Stimulated activated CD4-positive, alpha-beta T cell treated with anti-CD3 and anti-CD28 coated beads, Interleukin-15, amount 100 ng/mL, for 48 hours (primary cell): ENCODE measurements around the gene FKRP.
A peak's percentile ranks its signal among the peaks of the same experiment; 100 is the strongest.
"Not testable (repeated sequence)": the region's sequence is repeated elsewhere in the genome, so short reads cannot be mapped to it uniquely, and the experiment has no call there.

Experiments
- DNase-seq, 2 donors: peaks; one replicate each; pipeline ENCODE4 v3.0.0-alpha.2; 2020; ENCODE audit warnings: low read depth in 2 of 2

FKRP gene

GRCh38 chr19:46745521-46746280 lies at the start of gene FKRP:
FKRP (plus strand) TSS chr19:46746057; CDS start chr19:46755451, 9,394 bp downstream.
- DNase-seq: no peak

- DNase-seq: no peak
Observed at GRCh38 chr19:46696866-46697203, 49.0 kb upstream of the FKRP start.

GRCh38 chr19:46697204-46697960 lies 48.5 kb upstream of the FKRP start:
- DNase-seq: no peak

GRCh38 chr19:46698395-46699321 lies 47.2 kb upstream of the FKRP start:
- no peak for DNase-seq

GRCh38 chr19:46700704-46701103 lies 45.2 kb upstream of the FKRP start:
- DNase-seq: no peak

GRCh38 chr19:46704379-46705076 lies 41.3 kb upstream of the FKRP start:
- peak; percentile 68 to 86 for DNase-seq

GRCh38 chr19:46710687-46711086 lies 35.2 kb upstream of the FKRP start:
- no peak for DNase-seq

- DNase-seq: not testable (repeated sequence)
Observed at GRCh38 chr19:46712768-46713338, 33.0 kb upstream of the FKRP start.

GRCh38 chr19:46713781-46714443 lies 31.9 kb upstream of the FKRP start:
- DNase-seq: peak; percentile 52 to 60

GRCh38 chr19:46714444-46715106 lies 31.3 kb upstream of the FKRP start:
- DNase-seq: peak; percentile 26 to 46

GRCh38 chr19:46715620-46715974 lies 30.3 kb upstream of the FKRP start:
- no peak for DNase-seq

- DNase-seq: no peak
Observed at GRCh38 chr19:46715975-46716671, 29.7 kb upstream of the FKRP start.

GRCh38 chr19:46716672-46717033 lies 29.2 kb upstream of the FKRP start:
- DNase-seq: no peak

GRCh38 chr19:46717034-46717715 lies 28.7 kb upstream of the FKRP start, which contains the start of gene PRKD2:
PRKD2 (minus strand) TSS chr19:46717114; CDS start chr19:46716370, 744 bp downstream.
- DNase-seq: peak; percentile 74 to 90

GRCh38 chr19:46717716-46718143 lies 28.1 kb upstream of the FKRP start:
- DNase-seq: no peak

- DNase-seq: no peak
Observed at GRCh38 chr19:46718157-46718933, 27.5 kb upstream of the FKRP start.

GRCh38 chr19:46718934-46719622 lies 26.8 kb upstream of the FKRP start:
- no peak for DNase-seq
